Measurements from ENCODE around the gene HAAO.
A peak's percentile ranks its signal among the peaks of the same experiment; 100 is the strongest.
"Not testable (repeated sequence)": the region's sequence is repeated elsewhere in the genome, so short reads cannot be mapped to it uniquely, and the experiment has no call there.

The HAAO gene

DNA sequence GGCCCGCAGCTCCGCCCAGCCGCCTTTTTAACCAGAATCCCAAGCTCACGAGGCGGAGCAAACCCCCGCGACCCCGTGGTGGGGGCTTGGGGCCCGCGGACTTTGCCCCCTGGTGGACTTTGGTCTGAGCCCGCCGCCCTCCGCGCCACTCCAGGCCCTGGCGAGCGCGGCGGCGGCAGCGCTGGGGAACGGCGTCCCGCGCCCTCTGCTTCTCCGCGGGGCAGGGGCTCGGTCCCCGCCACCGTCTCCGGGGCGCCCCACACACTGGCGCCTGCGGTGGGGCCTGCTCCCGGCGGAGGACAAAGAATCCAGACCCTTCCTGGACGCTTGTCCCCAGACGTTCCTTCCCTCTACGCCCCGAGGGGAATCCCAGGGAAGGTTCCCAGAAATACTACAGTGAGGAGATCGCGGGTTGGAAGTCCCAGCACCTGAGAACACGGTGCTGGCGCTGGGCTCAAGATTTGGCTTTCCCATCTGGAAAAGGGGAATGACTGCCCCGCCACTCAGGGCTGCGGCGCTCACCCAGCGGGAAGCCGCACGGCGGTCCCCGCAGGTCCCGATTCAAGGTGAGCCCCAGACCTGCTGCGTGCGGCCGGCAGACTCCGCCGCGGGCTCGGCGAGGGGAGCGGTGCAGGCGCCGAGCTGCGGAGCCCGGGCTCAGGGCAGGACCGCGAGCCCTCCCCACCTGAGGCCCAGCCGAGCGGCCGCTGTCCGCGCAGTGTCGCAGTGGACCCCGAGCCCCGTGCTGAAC is at the start of gene HAAO:
Gene HAAO (minus strand): TSS at position 1 of the 751 bp plus-strand sequence. CDS start 47 bp downstream, outside the sequence.
- no peak for DNase-seq

DNA sequence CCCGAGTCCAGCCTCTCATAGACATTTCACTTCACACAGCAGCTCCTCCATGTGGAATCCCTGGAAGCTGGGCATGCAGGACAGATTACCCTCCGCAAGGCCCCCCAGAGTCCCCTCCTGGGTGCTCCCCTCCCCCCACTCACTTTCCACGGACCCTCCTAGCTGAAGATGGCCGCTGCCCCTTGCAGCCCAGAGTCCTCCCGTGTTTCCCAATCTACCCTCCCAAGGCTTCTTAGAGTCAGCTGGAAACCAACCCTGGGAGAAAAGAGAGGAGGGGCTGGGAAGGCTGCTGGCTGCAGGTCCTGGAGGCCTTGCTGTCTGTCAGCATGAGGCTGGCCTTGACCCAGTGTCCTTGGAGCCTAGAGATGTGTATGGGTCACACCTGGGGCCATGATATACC is 49.0 kb upstream of the HAAO start:
- no peak for DNase-seq

DNA sequence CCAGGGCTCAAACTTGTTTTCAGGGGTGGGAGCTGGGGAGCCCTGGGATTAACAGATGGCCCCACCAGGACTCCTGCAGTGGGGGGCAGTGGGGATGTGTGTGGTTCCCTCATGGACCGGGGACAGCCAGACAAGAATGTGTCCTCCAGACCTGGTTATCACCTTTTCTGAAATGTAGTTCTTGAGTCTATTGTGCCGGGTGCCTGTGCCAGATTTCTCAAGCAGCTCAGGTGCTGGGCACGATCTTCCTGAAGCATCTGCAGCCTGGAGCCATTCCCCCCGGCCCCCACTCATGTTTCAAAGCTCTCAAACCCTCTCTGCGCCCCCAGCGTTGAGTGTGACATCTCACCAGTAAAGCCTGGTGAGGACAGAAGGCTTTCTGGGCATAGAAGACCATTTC is 48.4 kb upstream of the HAAO start:
- DNase-seq, result no peak

DNA sequence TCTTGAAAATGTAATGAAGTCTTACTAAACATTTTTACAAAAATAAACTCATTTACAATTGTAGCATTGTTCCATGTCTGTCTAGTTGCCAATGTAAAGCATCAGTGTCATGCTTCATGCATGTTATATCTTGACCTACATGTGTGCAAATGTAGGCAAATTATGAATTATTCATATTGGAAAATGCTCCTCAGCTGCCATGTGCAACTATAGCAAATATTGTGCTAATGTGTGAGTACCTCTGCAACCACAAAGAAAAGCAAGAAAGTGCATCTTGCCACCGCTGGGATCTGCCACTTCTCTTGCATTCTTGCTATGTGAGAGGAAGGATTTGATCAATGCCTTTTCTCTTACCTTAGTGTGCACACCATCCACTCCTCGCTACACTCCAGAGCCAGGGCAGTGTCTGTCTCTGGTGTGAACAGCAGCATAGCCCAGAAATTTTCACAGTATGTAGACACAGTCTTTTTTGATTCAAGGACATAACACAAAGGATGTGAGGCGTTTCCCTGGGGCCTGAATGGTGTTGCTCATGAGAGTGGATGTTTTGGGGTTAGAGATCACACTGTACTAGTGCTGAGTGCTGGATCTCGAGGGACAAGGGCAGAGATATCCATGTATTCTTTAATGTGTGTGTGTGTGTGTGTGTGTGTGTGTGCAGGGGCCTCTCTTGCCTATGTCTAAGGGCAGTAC is 47.6 kb upstream of the HAAO start:
- DNase-seq, result no peak

DNA sequence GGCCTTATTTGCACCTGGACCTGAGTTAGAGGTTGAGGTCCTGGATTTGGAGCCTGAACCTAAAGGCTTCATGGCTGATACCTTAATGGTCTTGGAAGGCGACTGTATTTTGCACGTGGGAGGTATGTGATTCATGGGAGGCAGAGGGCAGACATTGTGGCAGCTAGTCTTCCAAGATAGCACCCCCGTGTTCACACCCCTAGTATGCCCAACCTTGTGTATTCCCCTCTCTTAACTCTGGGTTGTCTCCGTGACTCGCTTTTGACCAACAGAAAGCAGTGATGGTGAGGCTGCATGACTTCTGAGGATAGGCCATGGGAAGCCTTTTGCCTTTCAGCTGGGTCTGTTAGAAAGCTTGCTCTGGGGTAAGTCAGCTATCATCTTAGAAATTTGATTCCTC is 45.8 kb upstream of the HAAO start:
- no peak for DNase-seq

DNA sequence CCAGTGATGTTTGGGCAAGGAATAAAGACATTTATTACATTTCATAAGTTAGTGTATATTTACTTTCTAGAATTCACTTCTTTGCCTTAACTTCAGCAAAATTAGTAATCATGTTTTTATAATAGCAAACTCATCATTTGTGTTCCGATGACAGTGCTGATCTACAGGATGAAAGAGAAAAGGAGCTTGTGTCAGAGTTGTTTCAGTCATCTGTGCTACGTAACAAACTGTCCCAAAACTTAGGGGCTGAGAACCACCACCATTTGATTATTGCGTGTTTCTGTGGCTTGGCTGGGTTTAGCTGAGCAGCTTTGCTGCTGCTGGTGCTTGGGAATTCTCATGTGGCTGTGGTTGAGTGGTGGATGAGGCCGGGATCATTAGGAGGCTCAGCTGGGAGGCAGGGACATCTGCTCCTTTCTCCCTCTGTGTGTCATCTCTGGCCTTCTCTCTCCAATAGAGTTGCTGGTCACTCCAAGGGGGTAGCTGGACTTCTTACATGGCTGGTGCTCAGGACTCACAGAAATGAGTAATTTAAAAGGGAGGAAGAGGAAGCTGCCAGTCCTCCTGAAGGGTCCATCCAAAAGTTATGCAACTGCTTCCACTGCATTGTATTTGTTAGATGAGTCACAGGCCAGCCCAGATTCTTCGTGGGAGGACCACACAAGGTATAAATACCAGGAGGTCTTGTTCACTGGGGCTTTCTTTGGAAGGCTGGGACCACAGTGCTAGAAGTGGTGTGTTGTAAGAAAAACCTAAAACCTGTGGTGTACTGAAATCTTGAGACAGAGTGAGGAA is 43.4 kb upstream of the HAAO start:
- no peak for DNase-seq

DNA sequence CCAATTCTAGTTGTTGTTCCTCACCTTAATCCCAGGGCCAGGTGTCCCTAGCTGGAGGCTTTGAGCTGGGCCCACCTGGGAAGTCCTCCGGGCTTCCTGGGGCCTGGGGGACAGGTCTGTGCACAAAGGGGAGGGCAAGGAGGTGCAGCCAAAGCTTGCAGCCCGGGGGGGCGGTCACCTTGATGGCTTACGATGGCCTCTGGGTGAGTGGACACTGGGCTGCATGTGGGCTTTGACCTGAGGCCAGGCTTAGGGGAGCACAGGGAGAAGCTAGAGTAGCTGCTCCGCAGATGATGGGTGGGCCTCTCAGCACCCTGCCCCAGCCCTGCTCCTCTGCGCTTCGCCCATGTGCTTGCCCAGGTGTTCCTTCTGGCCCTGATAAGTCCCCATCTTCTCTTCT is 41.8 kb upstream of the HAAO start:
- no peak for DNase-seq

DNA sequence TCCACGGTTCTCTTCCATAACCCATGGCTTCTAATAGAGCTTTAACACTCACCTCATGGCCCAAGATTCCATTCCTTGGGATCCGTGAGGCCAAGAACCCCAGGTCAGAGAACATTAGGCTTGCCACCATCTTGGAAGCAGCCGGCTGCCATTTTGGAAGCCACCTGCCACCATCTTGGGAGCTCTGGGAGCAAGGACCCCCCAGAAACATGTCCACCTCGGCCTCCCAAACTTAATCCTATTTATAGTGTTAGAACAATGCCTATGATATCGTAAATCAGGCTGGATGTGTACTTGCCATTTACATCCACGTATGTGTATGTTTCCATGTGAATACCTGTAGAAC is 39.9 kb upstream of the HAAO start:
- no peak for DNase-seq

DNA sequence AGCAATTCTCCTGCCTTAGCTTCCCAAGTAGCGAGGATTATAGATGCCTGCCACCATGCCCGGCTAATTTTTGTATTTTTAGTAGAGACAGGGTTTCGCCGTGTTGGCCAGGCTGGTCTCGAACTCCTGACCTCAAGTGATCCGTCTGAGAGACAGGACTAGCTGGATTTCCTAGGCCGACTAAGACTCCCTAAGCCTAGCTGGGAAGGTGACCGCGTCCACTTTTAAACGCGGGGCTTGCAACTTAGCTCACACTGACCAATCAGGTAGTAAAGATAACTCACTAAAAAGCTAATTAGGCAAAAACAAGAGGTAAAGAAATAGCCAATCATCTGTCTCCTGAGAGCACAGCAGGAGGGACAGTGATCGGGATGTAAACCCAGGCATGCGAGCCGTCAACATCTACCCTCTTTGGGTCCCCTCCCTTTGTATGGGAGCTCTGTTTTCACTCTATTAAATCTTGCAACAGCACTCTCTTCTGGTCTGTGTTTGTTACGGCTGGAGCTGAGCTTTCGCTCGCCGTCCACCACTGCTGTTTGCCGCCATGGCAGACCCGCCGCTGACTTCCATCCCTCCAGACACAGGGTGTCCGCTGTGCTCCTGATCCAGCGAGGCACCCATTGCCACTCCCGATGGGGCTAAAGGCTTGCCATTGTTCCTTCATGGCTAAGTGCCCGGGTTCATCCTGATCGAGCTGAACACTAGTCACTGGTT is 39.3 kb upstream of the HAAO start:
- DNase-seq, result not testable (repeated sequence)

DNA sequence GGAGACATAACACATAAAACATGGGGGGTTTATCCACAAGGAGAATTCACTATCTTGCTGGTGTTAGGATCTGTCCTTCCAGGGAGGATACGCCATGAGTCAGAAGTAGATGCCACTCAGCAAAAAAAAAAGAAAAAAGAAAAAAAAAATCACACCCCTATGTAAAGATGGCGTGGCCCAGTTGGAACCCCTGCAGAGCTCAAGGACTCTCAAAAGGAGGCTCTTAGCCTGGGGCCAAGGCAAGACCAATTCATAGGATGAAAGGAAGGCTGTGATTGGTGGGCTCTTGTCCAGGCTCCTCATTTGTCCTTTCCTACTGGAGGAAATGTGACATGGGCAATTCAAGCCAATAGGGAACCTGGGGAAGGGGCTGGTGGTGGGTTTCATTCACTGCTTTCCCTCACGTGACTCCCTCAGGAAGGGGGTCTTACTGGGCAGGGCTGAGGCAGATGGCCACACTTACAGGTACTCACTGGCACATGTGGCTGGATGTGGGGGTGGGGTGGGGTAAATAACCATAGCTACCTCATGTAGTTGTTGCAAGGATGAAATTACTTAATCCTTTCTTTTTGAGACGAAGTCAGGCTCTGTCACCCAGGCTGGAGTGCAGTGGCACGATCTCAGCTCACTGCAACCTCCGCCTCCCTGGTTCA is 38.7 kb upstream of the HAAO start:
- DNase-seq, result no peak

DNA sequence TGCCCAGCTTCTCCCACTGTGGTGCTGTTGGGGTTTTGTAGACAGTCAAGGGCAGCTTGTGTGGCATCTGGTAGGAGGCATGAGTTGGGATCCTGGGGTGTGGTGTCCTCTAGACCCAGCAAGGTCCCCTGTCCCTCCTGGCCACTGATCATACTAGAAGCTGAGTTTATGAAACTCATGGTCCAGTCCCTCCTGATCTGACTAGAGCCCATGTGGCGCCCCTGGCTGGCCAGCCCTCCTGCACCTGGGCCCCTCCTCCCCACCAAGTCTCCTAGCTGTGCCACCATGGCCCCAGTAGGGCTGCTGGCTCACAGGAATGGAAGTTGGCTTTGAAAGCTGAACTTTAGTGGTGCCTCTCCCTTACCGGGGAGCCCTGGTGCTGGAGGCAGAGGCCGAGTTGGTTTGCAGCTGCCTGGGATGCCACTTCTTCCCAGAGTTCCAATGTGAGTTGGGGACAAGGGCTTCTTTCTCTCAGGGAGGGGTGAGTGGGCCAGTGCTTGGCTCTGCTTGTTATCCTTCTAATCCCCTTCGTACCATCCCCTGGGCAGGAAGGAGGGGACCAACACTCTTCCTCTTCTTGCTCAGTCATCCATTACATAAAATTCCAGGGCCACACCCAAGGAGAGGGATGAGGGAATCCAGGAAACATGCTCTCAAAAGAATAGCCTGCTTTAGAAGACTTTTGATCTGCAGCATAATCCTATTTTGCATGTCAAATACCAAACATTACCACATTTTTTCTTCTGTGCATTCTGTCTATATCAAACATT is 37.5 kb upstream of the HAAO start:
- no peak for DNase-seq

DNA sequence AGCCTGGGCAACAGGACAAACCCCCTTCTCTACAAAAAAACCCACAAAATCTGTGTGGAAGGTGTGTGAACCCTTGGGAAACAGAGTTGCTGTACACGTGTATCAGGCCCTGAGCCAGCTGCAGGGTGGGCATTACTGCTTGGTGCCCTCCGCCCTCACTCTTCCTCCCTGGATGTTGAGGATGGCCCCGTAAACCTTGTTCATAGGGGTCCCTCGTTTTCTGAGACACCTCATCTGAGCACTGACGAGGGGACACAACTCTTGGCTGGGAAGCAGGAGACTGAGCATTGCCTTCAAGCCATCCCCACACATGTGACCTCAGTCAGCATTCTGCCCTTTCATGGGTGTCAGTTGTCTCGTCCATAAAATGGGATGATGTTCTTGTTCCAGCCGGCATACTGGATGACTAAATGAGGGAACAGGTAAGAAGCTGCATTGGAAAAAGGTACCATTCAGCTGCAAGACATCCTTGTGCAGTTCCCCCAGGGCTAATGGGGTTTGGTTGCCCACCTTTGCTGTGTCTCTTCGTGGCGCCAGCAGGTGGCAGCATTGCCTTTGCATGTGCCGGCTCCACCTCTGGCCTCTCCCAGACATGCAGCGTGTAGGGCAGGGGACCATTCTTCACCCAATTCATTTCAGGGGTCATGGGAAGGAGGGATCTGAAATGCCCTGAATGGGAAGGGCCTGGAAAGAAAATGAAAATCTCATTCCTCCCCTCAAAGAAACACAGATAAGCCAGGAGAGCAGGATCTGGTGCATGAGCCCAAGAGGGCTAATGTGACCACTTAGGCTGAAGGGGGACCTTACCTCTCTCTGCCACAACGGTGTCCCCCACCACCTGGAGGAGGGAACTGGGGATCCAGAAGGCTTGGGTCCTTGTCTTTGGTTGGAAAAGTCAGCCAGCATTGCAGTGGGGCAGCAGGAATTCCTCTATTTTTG is 36.4 kb upstream of the HAAO start:
- peak; percentile 68 for DNase-seq

DNA sequence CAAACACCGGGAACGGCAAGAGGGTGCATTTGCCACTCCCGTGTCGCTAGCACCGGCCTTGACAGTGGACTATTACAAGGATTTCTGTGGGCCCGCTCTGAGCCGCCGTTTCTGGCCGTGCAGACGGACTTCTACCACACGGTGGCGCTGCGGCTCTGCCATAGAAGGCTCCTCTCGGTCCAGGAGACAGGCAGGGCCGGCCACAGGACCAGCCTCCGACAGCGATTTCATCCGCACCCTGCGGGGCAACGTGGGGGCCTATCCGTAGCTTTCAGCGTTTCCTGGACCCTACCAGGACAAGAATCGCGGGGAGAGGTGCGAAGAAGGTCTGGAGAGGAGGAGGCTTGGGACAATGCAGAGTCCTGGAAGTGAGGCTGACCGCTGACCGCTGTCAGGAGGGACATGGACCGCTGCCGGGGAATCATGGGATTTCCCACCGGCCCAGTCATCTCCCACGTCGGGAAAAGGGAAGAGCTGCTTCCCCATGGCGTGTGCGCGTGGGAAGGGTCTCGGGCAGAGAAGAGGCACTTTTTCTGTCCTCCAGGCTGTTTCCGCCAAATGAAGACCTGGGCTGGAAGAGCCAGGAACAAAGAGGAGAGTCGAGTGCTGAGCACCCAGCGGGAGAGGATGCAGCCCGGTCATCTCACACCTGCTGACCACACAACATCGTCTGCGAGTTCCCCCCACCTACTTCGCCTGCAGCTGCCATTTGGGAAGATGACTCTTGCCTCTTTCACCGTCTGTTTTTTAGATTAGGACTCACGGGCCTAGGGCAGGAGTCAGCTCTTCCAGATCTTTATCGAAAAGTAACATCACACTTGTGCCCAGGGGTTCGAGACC is 35.5 kb upstream of the HAAO start:
- peak; percentile 81 for DNase-seq

DNA sequence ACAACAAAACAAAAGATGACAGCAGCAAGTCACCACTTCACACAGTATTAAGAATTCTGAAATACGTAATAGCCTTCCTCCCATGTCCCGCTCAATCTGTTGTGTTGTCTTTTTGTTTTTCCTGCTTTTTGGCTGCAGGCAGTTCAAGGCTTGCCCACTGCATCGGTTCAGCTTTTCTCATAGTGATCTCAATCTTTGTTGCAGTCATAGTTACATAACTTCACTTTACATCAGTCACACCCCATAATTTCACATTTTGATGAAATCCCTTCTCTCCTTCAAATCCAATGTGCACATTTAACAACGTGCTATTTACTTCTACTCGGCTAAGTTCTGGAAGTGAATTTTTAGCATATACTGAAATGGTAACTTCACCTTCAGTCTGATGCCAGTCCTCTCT is 33.8 kb upstream of the HAAO start:
- no peak for DNase-seq

DNA sequence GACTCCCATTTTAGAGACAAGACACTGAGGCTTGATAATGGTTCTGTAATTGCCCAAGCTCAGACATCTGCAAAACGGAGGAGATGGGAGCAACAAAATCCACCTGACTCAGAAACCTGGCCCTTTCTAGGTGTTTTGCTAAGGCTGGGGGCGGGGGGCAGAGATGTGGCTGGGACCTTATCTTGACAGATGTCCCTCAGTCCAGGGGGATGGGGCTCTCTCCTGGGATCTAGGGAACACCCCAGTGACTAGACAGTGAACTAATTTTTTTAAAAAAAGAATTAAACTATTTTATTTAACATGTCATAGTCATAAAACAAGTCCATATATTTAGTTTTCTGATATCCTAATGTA is 32.0 kb upstream of the HAAO start:
- DNase-seq, result no peak

DNA sequence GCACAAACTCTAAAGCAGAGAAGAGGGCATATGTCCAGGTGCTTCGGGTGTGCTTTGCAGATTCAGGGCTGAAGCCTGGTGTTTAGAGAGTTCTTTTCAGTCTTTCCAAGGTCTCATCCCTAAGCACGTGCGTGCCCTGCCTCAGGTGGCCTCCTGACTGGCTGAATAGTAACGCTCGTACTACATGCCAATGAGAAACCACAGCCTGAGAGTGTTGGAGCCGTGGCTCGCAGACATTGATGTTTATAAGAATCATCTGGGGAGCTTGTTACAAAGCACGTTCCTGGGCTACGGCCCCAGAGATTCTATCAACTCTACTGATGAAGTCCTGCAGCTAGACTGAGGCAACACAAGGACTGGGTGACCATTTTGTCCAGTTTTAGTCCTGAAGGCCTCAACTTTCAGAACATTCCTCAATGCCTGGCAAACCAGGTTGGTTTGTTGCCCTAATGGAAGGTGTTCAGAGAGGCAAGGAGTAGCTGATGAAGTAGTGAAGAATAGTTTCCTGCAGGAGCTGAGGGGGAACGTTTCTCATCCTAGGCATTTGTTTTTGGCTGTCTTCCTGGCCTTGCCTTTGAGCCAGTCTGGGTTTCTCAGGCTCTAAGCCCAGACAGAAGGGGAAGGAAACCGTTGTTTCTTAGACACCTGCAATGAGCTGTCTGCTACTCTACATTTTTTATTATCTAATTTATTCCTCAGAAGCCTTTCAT is 31.5 kb upstream of the HAAO start:
- DNase-seq, result no peak

DNA sequence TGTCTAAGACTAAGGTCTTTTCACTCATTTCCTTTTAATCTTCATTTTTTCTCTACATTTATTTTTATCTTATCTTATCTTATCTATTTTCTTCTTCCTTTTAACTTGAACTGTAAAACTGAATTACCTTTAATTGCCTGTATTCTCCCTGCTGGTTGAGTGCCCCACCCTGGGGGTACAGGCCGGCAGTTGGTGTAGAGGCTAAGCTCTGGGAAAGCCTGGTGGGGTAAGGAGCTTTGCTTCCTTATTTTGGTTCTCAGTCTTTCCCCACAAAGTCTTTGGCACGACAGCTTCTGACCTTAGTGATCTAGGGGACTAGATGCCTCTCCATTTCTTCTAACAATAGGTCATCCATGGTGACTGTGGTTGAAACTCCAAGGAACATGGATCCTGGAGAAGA is 26.8 kb upstream of the HAAO start:
- DNase-seq, result no peak

DNA sequence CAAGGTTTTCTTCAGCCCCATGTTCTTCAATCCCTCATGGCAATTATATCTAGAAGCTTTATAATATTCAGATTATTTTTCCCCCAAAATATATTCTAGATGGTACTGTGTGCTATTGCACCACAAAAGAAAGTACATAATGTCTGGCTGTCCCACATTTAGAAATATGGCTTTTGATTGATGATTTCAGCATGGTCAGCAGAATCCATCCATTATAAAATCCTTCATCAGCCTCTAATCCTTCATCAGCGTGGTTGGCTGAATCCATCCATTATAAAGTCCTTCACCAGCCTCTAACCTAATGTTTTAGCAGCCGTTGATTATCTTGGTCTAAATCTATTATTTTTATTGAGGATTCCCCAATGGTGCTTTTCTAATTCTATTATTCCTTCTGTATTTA is 23.3 kb upstream of the HAAO start:
- no peak for DNase-seq

DNA sequence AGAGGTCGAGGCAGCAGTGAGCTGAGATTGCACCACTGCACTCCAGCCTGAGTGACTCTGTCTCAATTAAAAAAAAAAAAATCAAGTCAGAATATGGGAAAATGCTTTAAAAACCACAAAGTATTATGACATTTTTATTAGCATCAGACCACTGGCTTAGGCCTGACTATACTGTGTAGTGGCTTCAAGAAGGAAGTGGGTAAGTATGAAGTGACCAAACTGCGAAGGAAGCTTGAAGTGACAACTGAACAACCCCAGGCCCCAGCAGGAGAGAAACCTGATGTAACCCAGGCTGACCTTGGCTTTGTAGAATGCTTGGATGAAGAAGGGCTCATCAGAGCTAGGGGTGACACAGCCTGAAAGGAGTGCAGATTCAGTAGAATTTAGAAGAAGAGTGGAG is 21.4 kb upstream of the HAAO start:
- no peak for DNase-seq
